ENCODE measurements around the gene TLE4.

GRCh38 chr9:79763671-79764285 lies 192.0 kb downstream of the TLE4 start:
- no peak for TF ChIP-seq POLR2AphosphoS5 (IDR thresholded peaks at IDR 0.05)
- TF ChIP-seq CTCF (IDR thresholded peaks at IDR 0.05) = no peak
- TF ChIP-seq POLR2A (IDR thresholded peaks at IDR 0.05) = no peak
- no peak for TF ChIP-seq EP300 (IDR thresholded peaks at IDR 0.05)
